Smooth muscle cell of the umbilical artery (primary cell): ENCODE data around the gene SULT1A1. TPM values are rescaled to one million over a fixed set of nuclear protein-coding genes. Genes with fewer than 3 reads are reported as not detected.

ENCODE experiments used
- total RNA-seq: library from RNA; depleted of rRNA; stranded (reverse); fragments of >200 nt; gene quantifications from 2 replicates; pipeline ENCODE4 v1.2.3, GENCODE V29; 2014

The SULT1A1 gene
- 0.42 and 1.2 TPM in 2 replicates for total RNA-seq

DNA sequence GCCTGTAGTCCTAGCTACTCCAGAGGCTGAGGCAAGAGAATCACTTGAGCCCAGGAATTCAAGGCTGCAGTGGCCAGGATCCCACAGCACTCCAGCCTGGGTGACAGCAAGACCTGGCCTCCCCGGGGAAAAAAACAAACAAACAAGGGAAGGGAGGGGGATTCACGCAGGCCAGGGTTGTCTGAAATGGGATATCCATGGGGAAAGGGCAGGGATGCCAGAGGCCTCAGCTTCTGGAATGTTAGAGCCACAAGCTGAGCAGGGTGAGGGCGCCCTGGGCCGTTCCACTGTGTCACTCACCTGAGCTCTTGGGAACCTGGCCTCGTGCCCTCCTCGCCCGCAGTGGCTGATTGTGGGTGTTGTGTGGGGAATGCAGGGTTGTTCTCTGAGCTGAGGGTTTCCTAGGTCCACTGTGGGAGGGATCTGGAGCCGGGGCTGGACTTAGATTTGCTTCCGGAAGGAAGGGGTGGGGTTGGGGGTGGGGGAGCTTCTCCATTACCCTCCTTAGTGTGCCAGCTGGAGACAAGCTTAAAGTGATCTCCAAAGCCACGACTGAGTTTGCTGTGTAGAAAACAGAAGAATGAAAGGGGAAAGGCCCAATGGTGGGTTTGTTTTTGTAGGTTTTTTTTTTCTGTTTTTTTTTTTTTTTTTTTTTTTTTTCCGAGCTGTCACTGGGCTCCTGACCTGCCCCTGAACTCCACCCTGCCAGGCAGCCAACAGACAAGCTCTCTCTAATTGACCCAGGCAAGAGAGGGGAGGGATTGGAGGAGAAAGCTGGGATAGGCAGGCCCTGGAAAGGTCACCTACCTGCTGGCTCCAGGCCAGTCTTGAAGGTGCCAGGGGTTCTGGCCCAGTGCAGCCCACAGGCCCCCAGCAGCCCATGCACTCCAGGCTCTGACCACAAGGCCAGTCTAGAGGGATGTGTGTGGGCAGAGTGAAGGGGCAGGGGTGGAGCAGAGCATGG lies at the start of gene SULT1A1:
Gene SULT1A1 (minus strand): TSS at position 414 of the 964 bp plus-strand sequence. CDS start 1,189 bp downstream, outside the sequence.

DNA sequence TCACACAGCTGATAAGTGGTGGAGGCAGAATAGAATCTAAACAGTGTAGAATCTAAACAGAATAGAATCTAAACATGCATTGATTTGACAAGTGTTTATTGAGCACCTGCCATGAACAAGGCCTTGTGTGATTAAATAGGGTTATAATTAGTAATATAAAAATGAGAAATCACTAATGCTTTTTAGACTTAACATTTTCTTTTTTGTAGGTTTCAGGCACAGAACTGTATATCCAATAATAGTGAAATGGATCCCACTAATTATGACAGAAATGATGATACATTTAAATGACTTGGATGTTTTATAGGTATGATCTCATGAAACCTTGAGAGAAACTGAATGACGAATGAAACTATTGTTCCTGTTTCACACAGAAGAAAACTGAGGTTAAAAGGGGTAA lies 27.9 kb upstream of the SULT1A1 start, which contains the start of gene NPIPB8:
Gene NPIPB8 (plus strand): TSS at position 301 of the 400 bp plus-strand sequence. CDS start 296 bp downstream, outside the sequence.

DNA sequence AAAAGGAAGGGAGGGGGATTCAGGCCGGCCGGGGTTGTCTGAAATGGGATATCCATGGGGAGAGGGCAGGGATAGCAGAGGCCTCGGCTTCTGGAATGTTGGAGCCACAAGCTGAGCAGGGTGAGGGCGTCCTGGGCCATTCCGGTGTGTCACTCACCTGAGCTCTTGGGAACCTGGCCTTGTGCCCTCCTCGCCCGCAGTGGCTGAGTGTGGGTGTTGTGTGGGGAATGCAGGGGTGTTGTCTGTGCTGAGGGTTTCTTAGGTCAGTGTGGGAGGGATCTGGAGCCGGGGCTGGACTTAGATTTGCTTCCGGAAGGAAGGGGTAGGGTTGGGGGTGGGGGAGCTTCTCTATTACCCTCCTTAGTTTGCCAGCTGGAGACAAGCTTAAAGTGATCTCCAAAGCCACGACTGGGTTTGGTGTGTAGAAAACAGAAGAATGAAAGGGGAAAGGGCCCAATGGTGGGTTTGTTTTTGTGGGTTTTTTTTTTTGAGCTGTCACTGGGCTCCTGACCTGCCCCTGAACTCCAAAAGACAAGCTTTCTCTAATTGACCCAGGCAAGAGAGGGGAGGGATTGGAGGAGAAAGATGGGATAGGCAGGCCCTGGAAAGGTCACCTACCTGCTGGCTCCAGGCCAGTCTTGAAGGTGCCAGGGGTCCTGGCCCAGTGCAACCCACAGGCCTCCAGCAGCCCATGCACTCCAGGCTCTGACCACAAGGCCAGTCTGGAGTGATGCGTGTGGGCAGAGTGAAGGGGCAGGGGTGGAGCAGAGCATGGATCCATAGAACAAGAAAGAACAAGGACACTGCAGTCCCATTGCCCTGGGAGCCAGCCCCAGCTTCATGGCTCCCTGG lies 12.8 kb downstream of the SULT1A1 start, which contains the start of gene SULT1A2:
Gene SULT1A2 (minus strand): TSS at position 211 of the 852 bp plus-strand sequence. CDS start 1,120 bp downstream, outside the sequence.

Other genes with a start within 250 kb of the SULT1A1 start
- 1.5 and 1.6 TPM in 2 replicates for gene NPIPB6, start 246.5 kb downstream of the SULT1A1 start, total RNA-seq
- gene EIF3CL, start 206.2 kb downstream of the SULT1A1 start, total RNA-seq: 61.2 and 97.5 TPM in 2 replicates
- not detected in 2 replicates for gene NPIPB7, start 137.7 kb downstream of the SULT1A1 start, total RNA-seq
- gene CLN3, start 118.0 kb downstream of the SULT1A1 start, total RNA-seq: 8.3 and 9.4 TPM in 2 replicates
- gene APOBR, start 115.4 kb downstream of the SULT1A1 start, total RNA-seq: not detected in 2 replicates
- not detected in 2 replicates for gene IL27, start 103.2 kb downstream of the SULT1A1 start, total RNA-seq
- gene NUPR1, start 71.1 kb downstream of the SULT1A1 start, total RNA-seq: 4.5 and 5.4 TPM in 2 replicates
- gene SGF29, start 56.1 kb downstream of the SULT1A1 start, total RNA-seq: 4.9 and 5.6 TPM in 2 replicates
- gene SULT1A2, start 13.0 kb downstream of the SULT1A1 start, total RNA-seq: not detected in 2 replicates
- gene NPIPB8, start 28.0 kb upstream of the SULT1A1 start, total RNA-seq: 0.14 TPM in 1 of 2 replicates, not detected in the other
- gene EIF3C, start 101.4 kb upstream of the SULT1A1 start, total RNA-seq: 50.2 and 144 TPM in 2 replicates
- 3.6 and 4.6 TPM in 2 replicates for gene NPIPB9, start 141.7 kb upstream of the SULT1A1 start, total RNA-seq
- 50.5 and 84.6 TPM in 2 replicates for gene ATXN2L, start 213.0 kb upstream of the SULT1A1 start, total RNA-seq
- gene TUFM, start 236.3 kb upstream of the SULT1A1 start, total RNA-seq: 91.8 and 99.2 TPM in 2 replicates